H1 (cell line): ENCODE data around the gene RAB3C. TPM values are rescaled to one million over a fixed set of nuclear protein-coding genes. Genes with fewer than 3 reads are reported as not detected.

Experiments
- CTCF ChIA-PET: fragments of 300-600 bp; sonication (Branson Sonifier 250); formaldehyde crosslinking; loops from one replicate; lab custom pipeline; 2021; ENCODE audit not compliant: partially characterized antibody; lab: Charles Lee
- POLR2A ChIA-PET: fragments of 300-600 bp; sonication (Branson Sonifier 250); formaldehyde crosslinking; loops from one replicate; lab custom pipeline; 2021; ENCODE audit warnings: inconsistent platforms; ENCODE audit not compliant: partially characterized antibody; lab: Charles Lee
- DNase-seq, 2 experiments: peaks; one replicate each; pipeline versions ENCODE4 v3.0.0 to v3.0.0-alpha.2; 2010 to 2022; ENCODE audit warnings: low spot score in 2 of 2, low read depth in 1 of 2, mixed read lengths in 1 of 2
- FAIRE-seq: peaks from 2 replicates; lab custom pipeline; 2011; peaks lifted over from hg19 to GRCh38; lab: Jason Lieb, UNC
- H2AFZ ChIP-seq: 2 replicates; pipeline ENCODE4 v1.8.1; 2012; ENCODE audit warnings: low read length, inconsistent platforms
- H2AK5ac ChIP-seq: 2 replicates; pipeline ENCODE4 v1.6.1; 2013; ENCODE audit warnings: low read depth, low read length
- H2BK120ac ChIP-seq: replicated peaks from 2 replicates; pipeline ENCODE3; 2013; ENCODE audit warnings: low read depth, low read length, inconsistent platforms
- H2BK12ac ChIP-seq: 2 replicates; pipeline ENCODE4 v1.6.1; 2013; ENCODE audit warnings: low read depth, low read length
- H2BK15ac ChIP-seq: 2 replicates; pipeline ENCODE4 v1.6.1; 2013; ENCODE audit warnings: low read length
- H2BK20ac ChIP-seq: 2 replicates; pipeline ENCODE4 v1.6.1; 2013; ENCODE audit warnings: low read length
- H2BK5ac ChIP-seq: 2 replicates; pipeline ENCODE4 v1.6.1; 2013; ENCODE audit warnings: low read depth, low read length
- H3K14ac ChIP-seq: 2 replicates; pipeline ENCODE4 v1.6.1; 2013; ENCODE audit warnings: inconsistent platforms; ENCODE audit not compliant: insufficient read length
- H3K18ac ChIP-seq: 2 replicates; pipeline ENCODE4 v1.6.1; 2013; ENCODE audit warnings: low read length; ENCODE audit errors: extremely low read depth
- H3K23ac ChIP-seq: 2 replicates; pipeline ENCODE4 v1.6.1; 2013; ENCODE audit warnings: inconsistent platforms; ENCODE audit not compliant: insufficient read length
- H3K23me2 ChIP-seq: 2 replicates; pipeline ENCODE4 v1.6.1; 2013; ENCODE audit warnings: low read depth, low read length
- H3K27ac ChIP-seq: 2 replicates; pipeline ENCODE4 v1.6.1; 2011; ENCODE audit warnings: low read depth, low read length, inconsistent platforms
- H3K27me3 ChIP-seq, 4 experiments: replicated peaks in 1 of 4; 1 replicate in 1 of 4; 2 replicates in 3 of 4; pipeline versions ENCODE4 v1.6.1 to v1.8.1; 2011 to 2013; ENCODE audit warnings: low read length in 3 of 4, mild to moderate bottlenecking in 3 of 4, inconsistent platforms in 2 of 4, mixed read lengths in 2 of 4, moderate library complexity in 1 of 4; ENCODE audit not compliant: control insufficient read depth in 3 of 4, insufficient read depth in 3 of 4; ENCODE audit errors: extremely low read depth in 1 of 4
- H3K36me3 ChIP-seq, 4 experiments: 2 replicates each; pipeline versions ENCODE4 v1.6.1 to v1.8.1; 2011 to 2013; ENCODE audit warnings: mild to moderate bottlenecking in 4 of 4, low read length in 3 of 4, moderate library complexity in 2 of 4, control low read depth in 1 of 4, inconsistent platforms in 1 of 4; ENCODE audit not compliant: insufficient read depth in 4 of 4, control insufficient read depth in 2 of 4
- H3K4ac ChIP-seq: replicated peaks from 2 replicates; pipeline ENCODE3; 2013; ENCODE audit warnings: low read length, low read depth, mixed read lengths, inconsistent platforms; ENCODE audit not compliant: insufficient read length
- H3K4me1 ChIP-seq, 4 experiments: replicated peaks in 1 of 4; 1 replicate in 1 of 4; 2 replicates in 3 of 4; pipeline versions ENCODE4 v1.6.1 to v1.8.1; 2011 to 2013; ENCODE audit warnings: low read length in 3 of 4, inconsistent platforms in 2 of 4, mixed read lengths in 1 of 4; ENCODE audit not compliant: insufficient read depth in 4 of 4, control insufficient read depth in 3 of 4
- H3K4me2 ChIP-seq, 2 experiments: 2 replicates each; pipeline versions ENCODE4 v1.6.1 to v1.8.1; 2011 to 2013; ENCODE audit warnings: low read depth in 2 of 2, low read length in 2 of 2, control low read depth in 1 of 2, inconsistent platforms in 1 of 2, mild to moderate bottlenecking in 1 of 2; ENCODE audit not compliant: insufficient read depth in 1 of 2
- H3K4me3 ChIP-seq, 4 experiments: fragments of 200-600, 300-600 bp in 1 of 4; sonication (generic), shearing (Covaris generic), sonication (Bioruptor Twin) in 1 of 4; 2 replicates each; pipeline versions ENCODE4 v1.5.1 to v1.8.1; 2011 to 2016; ENCODE audit warnings: low read length in 4 of 4, low read depth in 3 of 4, control low read depth in 2 of 4, inconsistent platforms in 2 of 4, mild to moderate bottlenecking in 2 of 4, mixed read lengths in 1 of 4, moderate library complexity in 1 of 4; ENCODE audit not compliant: insufficient read depth in 2 of 4; ENCODE audit errors: extremely low read depth in 1 of 4
- H3K56ac ChIP-seq: replicated peaks from 2 replicates; pipeline ENCODE3; 2013; ENCODE audit warnings: low read depth, mild to moderate bottlenecking, mixed read lengths, low read length, inconsistent platforms; ENCODE audit not compliant: insufficient read length
- H3K79me1 ChIP-seq: 2 replicates; pipeline ENCODE4 v1.6.1; 2013; ENCODE audit warnings: low read depth, low read length, control low read depth
- H3K79me2 ChIP-seq, 2 experiments: 2 replicates each; pipeline versions ENCODE4 v1.6.1 to v1.8.1; 2012 to 2013; ENCODE audit warnings: low read length in 2 of 2, mild to moderate bottlenecking in 2 of 2, inconsistent platforms in 1 of 2; ENCODE audit not compliant: insufficient read depth in 2 of 2, control insufficient read depth in 1 of 2
- H3K9ac ChIP-seq, 4 experiments: replicated peaks in 1 of 4; 1 replicate in 1 of 4; 2 replicates in 3 of 4; pipeline versions ENCODE4 v1.6.1 to v1.8.1; 2011 to 2013; ENCODE audit warnings: low read depth in 3 of 4, low read length in 3 of 4, control low read depth in 2 of 4, mild to moderate bottlenecking in 2 of 4, moderate library complexity in 2 of 4, inconsistent platforms in 1 of 4; ENCODE audit errors: extremely low read depth in 1 of 4
- H3K9me3 ChIP-seq, 2 experiments: 2 replicates each; pipeline versions ENCODE4 v1.6.1 to v1.8.1; 2012 to 2013; ENCODE audit warnings: mild to moderate bottlenecking in 2 of 2, moderate library complexity in 2 of 2, control low read depth in 1 of 2, inconsistent platforms in 1 of 2, low read depth in 1 of 2, low read length in 1 of 2, mixed read lengths in 1 of 2; ENCODE audit not compliant: insufficient read depth in 2 of 2
- H4K20me1 ChIP-seq, 2 experiments: replicated peaks in 1 of 2; 2 replicates each; pipeline versions ENCODE3 to v1.8.1; 2011 to 2013; ENCODE audit warnings: inconsistent platforms in 2 of 2, low read length in 2 of 2, mild to moderate bottlenecking in 1 of 2; ENCODE audit not compliant: insufficient read depth in 2 of 2, control insufficient read depth in 1 of 2
- H4K5ac ChIP-seq: 2 replicates; pipeline ENCODE4 v1.6.1; 2013; ENCODE audit warnings: low read length, low read depth, mixed read lengths, inconsistent platforms; ENCODE audit not compliant: insufficient read length
- H4K8ac ChIP-seq: 2 replicates; pipeline ENCODE4 v1.8.0; 2013; ENCODE audit warnings: mild to moderate bottlenecking, moderate library complexity, low read length, inconsistent platforms; ENCODE audit not compliant: insufficient read depth; ENCODE audit errors: extremely low read depth
- H4K91ac ChIP-seq: replicated peaks from 2 replicates; pipeline ENCODE3; 2013; ENCODE audit warnings: low read length, mixed read lengths, inconsistent platforms; ENCODE audit not compliant: insufficient read length
- CBX5 ChIP-seq: fragments of 300-800, 300-1000 bp; sonication (generic); IDR thresholded peaks from 2 replicates; pipeline ENCODE4 v1.7.1; 2016; ENCODE audit warnings: antibody characterized with exemption, low read length, low read depth
- HDAC6 ChIP-seq: IDR thresholded peaks from one replicate; pipeline ENCODE4 v1.7.1; 2012; ENCODE audit warnings: low read depth, mild to moderate bottlenecking, inconsistent platforms, low read length, moderate library complexity
- NRF1 ChIP-seq: IDR thresholded peaks from 2 replicates; pipeline ENCODE4 v1.6.1; 2011; ENCODE audit warnings: mild to moderate bottlenecking, low read depth, low read length, improper control_type of control experiment
- RFX5 ChIP-seq: IDR thresholded peaks from 2 replicates; pipeline ENCODE4 v1.6.1; 2011; ENCODE audit warnings: low read depth, low read length, improper control_type of control experiment, borderline replicate concordance
- RXRA ChIP-seq: IDR thresholded peaks from 2 replicates; pipeline ENCODE4 v1.6.1; 2011; ENCODE audit warnings: low read depth, mild to moderate bottlenecking, low read length, moderate library complexity; ENCODE audit not compliant: insufficient read depth
- WGBS, 2 experiments: shearing (Covaris generic) in 1 of 2; methylation state at CpG; one replicate each; pipeline versions ENCODE4 v1.1.6 to v1.1.7; 2013 to 2015; ENCODE audit warnings: low lambda C conversion rate in 2 of 2, mixed read lengths in 2 of 2, inconsistent platforms in 1 of 2, low coverage in 1 of 2, missing lambda C conversion rate in 1 of 2; ENCODE audit not compliant: insufficient replicate concordance in 2 of 2, insufficient coverage in 1 of 2, insufficient read length in 1 of 2; ENCODE audit errors: extremely low coverage in 1 of 2, missing lambda C conversion rate in 1 of 2; 5-methylcytosine and 5-hydroxymethylcytosine counted together
- polyA plus RNA-seq, 7 experiments: library from polyadenylated mRNA; depleted of rRNA in 3 of 7; stranded (reverse) in 5 of 7; unstranded in 2 of 7; fragments of >200 nt in 5 of 7; fragments of 200-250 nt in 2 of 7; gene quantifications; 1 replicate in 5 of 7; 2 replicates in 1 of 7; 4 replicates in 1 of 7; pipeline versions ENCODE4 v1.2.1 to v1.2.3, GENCODE V29; 2011 to 2013; ENCODE audit warnings: missing spikeins in 2 of 7, mixed read lengths in 2 of 7
- total RNA-seq: library from RNA; stranded (reverse); fragmentation: NEBNext Ultra II Directional; extraction: Animal tissue kit (Norgen Biotek cat#: 25700); gene quantifications from 2 replicates; pipeline ENCODE4 v1.2.1, GENCODE V29; 2021

Gene RAB3C
- total and polyA plus RNA-seq, 2 of the 8 experiments (the other 6 are each of a cell fraction or from before 2014, with no cell fraction given) = 14.7 to 18.3 TPM

GRCh38 chr5:58854441-58854840, 271.6 kb downstream of the RAB3C start:
- Histone ChIP-seq H3K23ac (no peak overlapping the region), H4K8ac (no peak overlapping the region), H3K79me2 (no peaks in the 10 kb centered on the region), H2AK5ac (no peak overlapping the region), H3K27me3 (no peaks in the 10 kb centered on the region), H2AFZ (no peak overlapping the region), H3K9me3 (no peaks in the 10 kb centered on the region), H3K27ac (no peak overlapping the region), H3K23me2 (no peaks in the 10 kb centered on the region; the same call in 1 of the 2 replicates), H4K5ac (no peak overlapping the region), H3K4ac (no peak overlapping the region), H3K79me1 (no peaks in the 10 kb centered on the region), H2BK120ac (no peak overlapping the region), H2BK15ac (no peak overlapping the region), H3K4me2 (no peak overlapping the region), H2BK20ac (no peak overlapping the region), H4K20me1 (no peaks in the 10 kb centered on the region), H3K4me3 (no peak overlapping the region), H2BK12ac (no peak overlapping the region), H3K4me1 (peaks cover 0 to 6% (median 4%) of the 10 kb centered on the region in 4 experiments; a peak in 5 of 7 replicates), H4K91ac (no peak overlapping the region), H3K14ac (no peak overlapping the region), H2BK5ac (no peak overlapping the region), H3K18ac (no peak overlapping the region), H3K9ac (no peak overlapping the region), H3K56ac (no peak overlapping the region), H3K36me3 (no peaks in the 10 kb centered on the region)
- 80% methylated on average over 2 of the region's 2 CpGs; no CpG with 5 or more reads in 1 of the 2 experiments for WGBS, 2 experiments
- DNase-seq = no peak
- no peak for TF ChIP-seq HDAC6
- TF ChIP-seq RXRA = no peak
- TF ChIP-seq CBX5 = no peak
- no peak for TF ChIP-seq NRF1
- no peak for TF ChIP-seq RFX5
- ChIA-PET POLR2A (interaction anchor here (0.8 kb wide), 1 partner anchor 12 kb away, joined by 3 read pairs; no protein-coding TSS in a partner anchor), CTCF (interaction anchor here (0.7 to 9.4 kb wide), 5 partner anchors 19 to 376 kb away, joined by 3 to 201 read pairs (median 3); no protein-coding TSS in a partner anchor)
- no peak for FAIRE-seq
